Neural progenitor cell (in vitro differentiated cells): Measurements from ENCODE around the gene PAPPA2.

ENCODE experiments used
- EZH2 ChIP-seq: fragments of 200-600 bp; sonication (generic); IDR thresholded peaks from 2 replicates; pipeline ENCODE4 v1.6.1; 2017; ENCODE audit warnings: antibody characterized with exemption, mild to moderate bottlenecking, moderate library complexity
- EZH2phosphoT487 ChIP-seq: fragments of 200-600 bp; sonication (generic); IDR thresholded peaks from 2 replicates; pipeline ENCODE4 v1.6.1; 2017; ENCODE audit warnings: antibody characterized with exemption
- TF ChIP-seq, protein P1 (sequence below): fragments of 200-600 bp; sonication (generic); IDR thresholded peaks from 2 replicates; pipeline ENCODE4 v1.5.1; 2017; ENCODE audit warnings: antibody characterized with exemption, mild to moderate bottlenecking

- TF ChIP-seq, protein P1, sequence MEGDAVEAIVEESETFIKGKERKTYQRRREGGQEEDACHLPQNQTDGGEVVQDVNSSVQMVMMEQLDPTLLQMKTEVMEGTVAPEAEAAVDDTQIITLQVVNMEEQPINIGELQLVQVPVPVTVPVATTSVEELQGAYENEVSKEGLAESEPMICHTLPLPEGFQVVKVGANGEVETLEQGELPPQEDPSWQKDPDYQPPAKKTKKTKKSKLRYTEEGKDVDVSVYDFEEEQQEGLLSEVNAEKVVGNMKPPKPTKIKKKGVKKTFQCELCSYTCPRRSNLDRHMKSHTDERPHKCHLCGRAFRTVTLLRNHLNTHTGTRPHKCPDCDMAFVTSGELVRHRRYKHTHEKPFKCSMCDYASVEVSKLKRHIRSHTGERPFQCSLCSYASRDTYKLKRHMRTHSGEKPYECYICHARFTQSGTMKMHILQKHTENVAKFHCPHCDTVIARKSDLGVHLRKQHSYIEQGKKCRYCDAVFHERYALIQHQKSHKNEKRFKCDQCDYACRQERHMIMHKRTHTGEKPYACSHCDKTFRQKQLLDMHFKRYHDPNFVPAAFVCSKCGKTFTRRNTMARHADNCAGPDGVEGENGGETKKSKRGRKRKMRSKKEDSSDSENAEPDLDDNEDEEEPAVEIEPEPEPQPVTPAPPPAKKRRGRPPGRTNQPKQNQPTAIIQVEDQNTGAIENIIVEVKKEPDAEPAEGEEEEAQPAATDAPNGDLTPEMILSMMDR, result no peak
- TF ChIP-seq EZH2phosphoT487 (no peak), EZH2 (no peak)
Observed at GRCh38 chr1:176858433-176858916, 395.5 kb downstream of the PAPPA2 start.
